GM19455 (cell line): ENCODE data around the gene CT45A2.
"Not testable (repeated sequence)": the region's sequence is repeated elsewhere in the genome, so short reads cannot be mapped to it uniquely, and the experiment has no call there.

Source experiments
- ATAC-seq: cut with Tn5 transposase; IDR thresholded peaks from one replicate; pipeline ENCODE4 v1.9.1; 2021; ENCODE audit not compliant: unreplicated experiment

The CT45A2 gene, protein sequence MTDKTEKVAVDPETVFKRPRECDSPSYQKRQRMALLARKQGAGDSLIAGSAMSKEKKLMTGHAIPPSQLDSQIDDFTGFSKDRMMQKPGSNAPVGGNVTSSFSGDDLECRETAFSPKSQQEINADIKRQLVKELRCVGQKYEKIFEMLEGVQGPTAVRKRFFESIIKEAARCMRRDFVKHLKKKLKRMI

DNA sequence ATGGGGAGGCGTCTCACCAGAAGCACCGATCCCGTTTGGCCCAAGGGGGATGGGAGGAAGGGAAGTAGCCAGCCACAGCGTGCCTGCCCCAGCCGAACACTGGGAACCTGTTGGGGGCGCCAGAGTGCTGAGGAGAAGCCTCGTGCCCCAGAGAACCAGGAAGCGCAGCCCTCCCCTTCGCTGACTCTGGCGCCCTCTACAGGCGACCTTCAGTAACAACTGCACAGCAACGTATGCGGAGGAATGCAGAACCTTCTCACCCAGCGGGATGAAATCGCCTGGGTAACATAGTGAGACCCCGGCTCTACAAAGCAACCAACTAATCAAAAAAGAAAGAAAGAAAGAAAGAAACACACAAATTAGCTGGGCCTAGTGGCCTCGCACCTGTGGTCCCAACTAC is at the start of gene CT45A2:
TSS of gene CT45A2 (minus strand) at position 101 of the 400 bp plus-strand sequence. CDS start 3,747 bp downstream, outside the sequence.
- ATAC-seq, result not testable (repeated sequence)

DNA sequence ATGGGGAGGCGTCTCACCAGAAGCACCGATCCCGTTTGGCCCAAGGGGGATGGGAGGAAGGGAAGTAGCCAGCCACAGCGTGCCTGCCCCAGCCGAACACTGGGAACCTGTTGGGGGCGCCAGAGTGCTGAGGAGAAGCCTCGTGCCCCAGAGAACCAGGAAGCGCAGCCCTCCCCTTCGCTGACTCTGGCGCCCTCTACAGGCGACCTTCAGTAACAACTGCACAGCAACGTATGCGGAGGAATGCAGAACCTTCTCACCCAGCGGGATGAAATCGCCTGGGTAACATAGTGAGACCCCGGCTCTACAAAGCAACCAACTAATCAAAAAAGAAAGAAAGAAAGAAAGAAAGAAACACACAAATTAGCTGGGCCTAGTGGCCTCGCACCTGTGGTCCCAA is 34.6 kb upstream of the CT45A2 start, which contains the start of gene CT45A8:
TSS of gene CT45A8 (minus strand) at position 101 of the 400 bp plus-strand sequence. CDS start 3,755 bp downstream, outside the sequence.
- not testable (repeated sequence) for ATAC-seq

DNA sequence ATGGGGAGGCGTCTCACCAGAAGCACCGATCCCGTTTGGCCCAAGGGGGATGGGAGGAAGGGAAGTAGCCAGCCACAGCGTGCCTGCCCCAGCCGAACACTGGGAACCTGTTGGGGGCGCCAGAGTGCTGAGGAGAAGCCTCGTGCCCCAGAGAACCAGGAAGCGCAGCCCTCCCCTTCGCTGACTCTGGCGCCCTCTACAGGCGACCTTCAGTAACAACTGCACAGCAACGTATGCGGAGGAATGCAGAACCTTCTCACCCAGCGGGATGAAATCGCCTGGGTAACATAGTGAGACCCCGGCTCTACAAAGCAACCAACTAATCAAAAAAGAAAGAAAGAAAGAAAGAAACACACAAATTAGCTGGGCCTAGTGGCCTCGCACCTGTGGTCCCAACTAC is 17.4 kb upstream of the CT45A2 start, which contains the start of gene CT45A7:
TSS of gene CT45A7 (minus strand) at position 101 of the 400 bp plus-strand sequence. CDS start 3,747 bp downstream, outside the sequence.
- not testable (repeated sequence) for ATAC-seq

DNA sequence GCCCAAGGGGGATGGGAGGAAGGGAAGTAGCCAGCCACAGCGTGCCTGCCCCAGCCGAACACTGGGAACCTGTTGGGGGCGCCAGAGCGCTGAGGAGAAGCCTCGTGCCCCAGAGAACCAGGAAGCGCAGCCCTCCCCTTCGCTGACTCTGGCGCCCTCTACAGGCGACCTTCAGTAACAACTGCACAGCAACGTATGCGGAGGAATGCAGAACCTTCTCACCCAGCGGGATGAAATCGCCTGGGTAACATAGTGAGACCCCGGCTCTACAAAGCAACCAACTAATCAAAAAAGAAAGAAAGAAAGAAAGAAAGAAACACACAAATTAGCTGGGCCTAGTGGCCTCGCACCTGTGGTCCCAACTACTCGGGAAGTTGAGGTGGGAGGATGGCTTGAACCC is 17.1 kb downstream of the CT45A2 start, which contains the start of gene CT45A6:
TSS of gene CT45A6 (minus strand) at position 101 of the 400 bp plus-strand sequence. CDS start 3,794 bp downstream, outside the sequence.
- ATAC-seq, result not testable (repeated sequence)

DNA sequence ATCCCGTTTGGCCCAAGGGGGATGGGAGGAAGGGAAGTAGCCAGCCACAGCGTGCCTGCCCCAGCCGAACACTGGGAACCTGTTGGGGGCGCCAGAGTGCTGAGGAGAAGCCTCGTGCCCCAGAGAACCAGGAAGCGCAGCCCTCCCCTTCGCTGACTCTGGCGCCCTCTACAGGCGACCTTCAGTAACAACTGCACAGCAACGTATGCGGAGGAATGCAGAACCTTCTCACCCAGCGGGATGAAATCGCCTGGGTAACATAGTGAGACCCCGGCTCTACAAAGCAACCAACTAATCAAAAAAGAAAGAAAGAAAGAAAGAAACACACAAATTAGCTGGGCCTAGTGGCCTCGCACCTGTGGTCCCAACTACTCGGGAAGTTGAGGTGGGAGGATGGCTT is 34.4 kb downstream of the CT45A2 start, which contains the start of gene CT45A5:
TSS of gene CT45A5 (minus strand) at position 101 of the 400 bp plus-strand sequence. CDS start 3,774 bp downstream, outside the sequence.
- ATAC-seq, result not testable (repeated sequence)

DNA sequence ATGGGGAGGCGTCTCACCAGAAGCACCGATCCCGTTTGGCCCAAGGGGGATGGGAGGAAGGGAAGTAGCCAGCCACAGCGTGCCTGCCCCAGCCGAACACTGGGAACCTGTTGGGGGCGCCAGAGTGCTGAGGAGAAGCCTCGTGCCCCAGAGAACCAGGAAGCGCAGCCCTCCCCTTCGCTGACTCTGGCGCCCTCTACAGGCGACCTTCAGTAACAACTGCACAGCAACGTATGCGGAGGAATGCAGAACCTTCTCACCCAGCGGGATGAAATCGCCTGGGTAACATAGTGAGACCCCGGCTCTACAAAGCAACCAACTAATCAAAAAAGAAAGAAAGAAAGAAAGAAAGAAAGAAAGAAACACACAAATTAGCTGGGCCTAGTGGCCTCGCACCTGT is 51.7 kb downstream of the CT45A2 start, which contains the start of gene CT45A3:
TSS of gene CT45A3 (minus strand) at position 101 of the 400 bp plus-strand sequence. CDS start 3,747 bp downstream, outside the sequence.
- not testable (repeated sequence) for ATAC-seq
